ENCODE data around the gene SIRPB2. TPM values are rescaled to one million over a fixed set of nuclear protein-coding genes. Genes with fewer than 3 reads are reported as not detected.

SIRPB2 gene
- total RNA-seq, 1 donor from 2014 or later, result 8.6 TPM

DNA sequence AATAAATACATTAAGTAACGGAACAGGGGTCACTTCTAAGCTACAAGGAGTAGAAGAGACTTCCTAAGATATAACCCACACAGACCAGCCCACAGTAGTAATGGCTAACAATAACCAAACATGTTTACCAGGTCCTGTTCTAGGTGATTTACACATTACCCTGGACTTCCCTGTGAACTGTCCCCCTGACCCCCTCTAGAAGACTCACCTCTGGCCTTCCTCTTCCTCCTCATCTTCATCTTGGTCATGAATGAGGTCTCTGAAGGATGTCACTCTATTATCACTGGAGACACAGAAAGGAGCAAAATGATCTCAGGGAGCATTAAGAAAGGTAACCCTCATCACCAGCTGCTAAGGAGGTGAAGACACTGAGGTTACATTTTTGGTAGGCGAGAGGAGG is 33.2 kb downstream of the SIRPB2 start:
- H3K9me3 ChIP-seq, result no peaks in the 10 kb centered on the region
- H3K4me3 ChIP-seq, result no peak overlapping the region
- no peaks in the 10 kb centered on the region for H3K4me1 ChIP-seq
- peaks cover 51 to 87% of the 10 kb centered on the region in 2 donors for H3K36me3 ChIP-seq
- intact Hi-C loops (cut with DNase I), result no loop called here
- TF ChIP-seq, protein P1, sequence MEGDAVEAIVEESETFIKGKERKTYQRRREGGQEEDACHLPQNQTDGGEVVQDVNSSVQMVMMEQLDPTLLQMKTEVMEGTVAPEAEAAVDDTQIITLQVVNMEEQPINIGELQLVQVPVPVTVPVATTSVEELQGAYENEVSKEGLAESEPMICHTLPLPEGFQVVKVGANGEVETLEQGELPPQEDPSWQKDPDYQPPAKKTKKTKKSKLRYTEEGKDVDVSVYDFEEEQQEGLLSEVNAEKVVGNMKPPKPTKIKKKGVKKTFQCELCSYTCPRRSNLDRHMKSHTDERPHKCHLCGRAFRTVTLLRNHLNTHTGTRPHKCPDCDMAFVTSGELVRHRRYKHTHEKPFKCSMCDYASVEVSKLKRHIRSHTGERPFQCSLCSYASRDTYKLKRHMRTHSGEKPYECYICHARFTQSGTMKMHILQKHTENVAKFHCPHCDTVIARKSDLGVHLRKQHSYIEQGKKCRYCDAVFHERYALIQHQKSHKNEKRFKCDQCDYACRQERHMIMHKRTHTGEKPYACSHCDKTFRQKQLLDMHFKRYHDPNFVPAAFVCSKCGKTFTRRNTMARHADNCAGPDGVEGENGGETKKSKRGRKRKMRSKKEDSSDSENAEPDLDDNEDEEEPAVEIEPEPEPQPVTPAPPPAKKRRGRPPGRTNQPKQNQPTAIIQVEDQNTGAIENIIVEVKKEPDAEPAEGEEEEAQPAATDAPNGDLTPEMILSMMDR (IDR thresholded peaks at IDR 0.05), result no peak
- no peak for DNase-seq (ENCODE audit: low spot score in 2 of 2)
- H3K27ac ChIP-seq, result no peak overlapping the region
- no peaks in the 10 kb centered on the region for H3K27me3 ChIP-seq

GRCh38 chr20:1456300-1456699 is 34.9 kb downstream of the SIRPB2 start:
- Histone ChIP-seq H3K4me1 (no peaks in the 10 kb centered on the region), H3K27me3 (no peaks in the 10 kb centered on the region), H3K27ac (no peak overlapping the region), H3K9me3 (no peaks in the 10 kb centered on the region), H3K4me3 (no peak overlapping the region), H3K36me3 (peaks cover 68 to 93% of the 10 kb centered on the region in 2 donors)
- TF ChIP-seq, protein P1 (IDR thresholded peaks at IDR 0.05), result no peak
- no peak for DNase-seq (ENCODE audit: low spot score in 2 of 2)
- intact Hi-C loops (cut with DNase I), result no loop called here

DNA sequence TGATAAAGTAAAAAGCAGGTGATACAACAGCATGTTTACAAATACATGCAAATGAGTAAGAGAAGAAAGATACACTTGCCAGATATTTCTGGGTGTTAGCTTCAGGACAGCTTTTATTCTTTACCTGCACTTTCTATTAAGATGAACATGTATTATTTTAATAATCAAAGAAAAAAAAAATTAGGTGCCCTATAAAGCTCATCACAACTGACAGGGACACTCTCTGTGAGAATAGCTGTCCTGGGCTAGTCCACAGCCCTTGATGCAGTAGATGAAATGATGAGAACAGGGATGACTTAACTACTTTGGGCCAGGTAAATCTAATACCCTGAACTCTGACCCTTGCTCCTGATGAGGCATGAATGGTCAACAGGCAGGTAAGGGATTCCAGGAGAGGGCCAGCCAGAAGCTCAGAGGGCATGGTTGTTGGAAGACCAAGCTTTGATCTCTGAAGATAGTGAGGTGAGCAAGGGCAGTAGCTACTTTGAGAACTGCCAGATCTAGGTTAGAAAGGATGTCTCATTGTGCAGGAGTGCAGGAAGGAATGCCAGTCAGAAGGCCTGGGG is 40.2 kb downstream of the SIRPB2 start:
- Histone ChIP-seq H3K27ac (no peak overlapping the region), H3K27me3 (no peaks in the 10 kb centered on the region), H3K4me3 (no peak overlapping the region), H3K9me3 (no peaks in the 10 kb centered on the region), H3K36me3 (peaks cover 94 to 97% of the 10 kb centered on the region in 2 donors), H3K4me1 (no peaks in the 10 kb centered on the region)
- TF ChIP-seq, protein P1 (IDR thresholded peaks at IDR 0.05), result no peak
- intact Hi-C loops (cut with DNase I), result no loop called here
- DNase-seq (ENCODE audit: low spot score in 2 of 2), result no peak

- DNase-seq (ENCODE audit: low spot score in 2 of 2), result no peak
- TF ChIP-seq, protein P1 (IDR thresholded peaks at IDR 0.05), result no peak
- H3K36me3 ChIP-seq, result peaks cover 94 to 97% of the 10 kb centered on the region in 2 donors
- H3K4me1 ChIP-seq, result no peaks in the 10 kb centered on the region
- no peak overlapping the region for H3K27ac ChIP-seq
- no peaks in the 10 kb centered on the region for H3K27me3 ChIP-seq
- H3K9me3 ChIP-seq, result no peaks in the 10 kb centered on the region
- H3K4me3 ChIP-seq, result no peak overlapping the region
- intact Hi-C loops (cut with DNase I), result no loop called here
Measured at GRCh38 chr20:1449370-1449769, 41.9 kb downstream of the SIRPB2 start.

- Histone ChIP-seq H3K9me3 (no peaks in the 10 kb centered on the region), H3K4me1 (no peaks in the 10 kb centered on the region), H3K4me3 (no peak overlapping the region), H3K27me3 (no peaks in the 10 kb centered on the region), H3K36me3 (peaks cover 95 to 97% of the 10 kb centered on the region in 2 donors), H3K27ac (no peak overlapping the region)
- DNase-seq (ENCODE audit: low spot score in 2 of 2), result no peak
- intact Hi-C loops (cut with DNase I), result no loop called here
- TF ChIP-seq, protein P1 (IDR thresholded peaks at IDR 0.05), result no peak
Measured at GRCh38 chr20:1448081-1448620, 43.1 kb downstream of the SIRPB2 start.
